Body of pancreas (tissue), 4 donors: ENCODE measurements around the gene ZBTB49. TPM values are rescaled to one million over a fixed set of nuclear protein-coding genes. Genes with fewer than 3 reads are reported as not detected.

ENCODE experiments used
- ATAC-seq: fragments of 150-250 bp; one replicate; pipeline ENCODE4 v1.9.1; 2016
- DNase-seq, 4 donors: peaks; one replicate each; pipeline ENCODE4 v3.0.0-alpha.2; 2019
- H3K27ac ChIP-seq, 4 donors: fragments of 200-600 bp; sonication (generic); 1 replicate in 3 of 4; 2 replicates in 1 of 4; pipeline versions ENCODE4 v1.5.1 to v1.6.1; 2016 to 2019; ENCODE audit warnings: mild to moderate bottlenecking in 1 of 4, mixed read lengths in 1 of 4, moderate library complexity in 1 of 4
- H3K27me3 ChIP-seq, 2 donors: fragments of 200-600 bp; sonication (generic); one replicate each; pipeline ENCODE4 v1.6.0; 2016; ENCODE audit warnings: mild to moderate bottlenecking in 1 of 2
- H3K36me3 ChIP-seq, 2 donors: fragments of 200-600 bp; sonication (generic); replicated peaks in 1 of 2; 2 replicates each; pipeline ENCODE4 v1.5.1; 2016; ENCODE audit warnings: low read depth in 2 of 2; ENCODE audit not compliant: insufficient read depth in 1 of 2
- H3K4me1 ChIP-seq: fragments of 200-600 bp; sonication (generic); one replicate; pipeline ENCODE4 v1.6.0; 2016
- H3K4me3 ChIP-seq, 2 donors: fragments of 200-600 bp; sonication (generic); 1 replicate in 1 of 2; 2 replicates in 1 of 2; pipeline ENCODE4 v1.5.1; 2016 to 2019
- H3K9me3 ChIP-seq, 3 donors: fragments of 200-600 bp; sonication (generic); 1 replicate in 2 of 3; 2 replicates in 1 of 3; pipeline ENCODE4 v1.5.1; 2016
- POLR2A ChIP-seq, 3 donors: fragments of 450-650 bp; IDR thresholded peaks; one replicate each; pipeline ENCODE4 v1.6.1; 2016; ENCODE audit warnings: antibody characterized with exemption in 3 of 3, mild to moderate bottlenecking in 2 of 3
- WGBS, 2 donors: methylation state at CpG; one replicate each; pipeline ENCODE4 v1.1.5; 2017; 5-methylcytosine and 5-hydroxymethylcytosine counted together
- intact Hi-C: fragments of 100-400 bp; cut with DNase I; formaldehyde crosslinking; loops from one replicate; pipeline ENCODE4 v1.15.1; 2023
- total RNA-seq, 2 donors: library from RNA; depleted of rRNA; stranded (reverse); fragments of >200 nt; gene quantifications; one replicate each; pipeline ENCODE4 v1.1.0, GENCODE V29; 2016
- TF ChIP-seq, protein P1 (sequence below), 7 experiments: fragments of 450-650 bp in 4 of 7; fragments of 200-600 bp in 3 of 7; sonication (generic) in 3 of 7; IDR thresholded peaks; one replicate each; pipeline ENCODE4 v1.5.1; 2016 to 2019; ENCODE audit warnings: antibody characterized with exemption in 7 of 7

ZBTB49 gene
- total RNA-seq, 2 donors from 2014 or later = 9.1 to 23.4 TPM

DNA sequence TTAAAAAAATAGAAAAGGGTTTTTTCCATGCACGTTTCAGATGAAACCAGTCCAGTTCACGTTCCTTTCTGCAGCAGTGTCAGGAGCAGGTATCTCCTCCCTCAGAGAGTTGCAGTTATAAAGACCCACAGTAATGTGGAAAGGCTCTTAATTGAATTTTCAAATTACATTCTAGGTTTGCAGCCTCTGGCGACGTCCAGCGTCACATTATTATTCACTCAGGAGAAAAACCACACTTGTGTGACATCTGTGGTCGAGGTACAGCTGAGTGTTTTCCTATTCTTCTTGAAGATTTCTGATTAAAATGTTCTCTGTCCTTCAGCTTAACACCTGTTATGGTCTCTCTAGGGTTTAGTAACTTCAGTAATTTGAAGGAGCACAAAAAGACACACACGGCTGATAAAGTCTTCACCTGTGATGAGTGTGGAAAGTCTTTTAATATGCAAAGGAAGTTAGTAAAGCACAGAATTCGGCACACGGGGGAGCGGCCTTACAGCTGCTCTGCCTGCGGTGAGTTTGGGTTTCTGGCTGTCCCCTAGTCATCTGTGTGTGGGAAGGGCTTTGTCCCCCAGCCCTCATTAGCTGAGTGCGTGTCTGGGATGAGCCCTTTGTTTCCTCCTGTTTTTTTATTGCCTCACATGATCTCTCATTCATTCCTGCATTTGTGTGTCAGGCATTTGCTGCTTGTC lies 25.6 kb downstream of the ZBTB49 start:
- 84 to 91% methylated on average over 12 of the region's 12 CpGs for WGBS, 2 donors
- Histone ChIP-seq H3K4me1 (no peaks in the 10 kb centered on the region), H3K36me3 (peaks cover 2 to 4% of the 10 kb centered on the region in 2 donors), H3K9me3 (no peaks in the 10 kb centered on the region), H3K27me3 (no peaks in the 10 kb centered on the region), H3K4me3 (no peak overlapping the region), H3K27ac (no peak overlapping the region)
- ATAC-seq (no peak), DNase-seq (no peak)
- no peak for TF ChIP-seq POLR2A (IDR thresholded peaks at IDR 0.05)
- TF ChIP-seq, protein P1, sequence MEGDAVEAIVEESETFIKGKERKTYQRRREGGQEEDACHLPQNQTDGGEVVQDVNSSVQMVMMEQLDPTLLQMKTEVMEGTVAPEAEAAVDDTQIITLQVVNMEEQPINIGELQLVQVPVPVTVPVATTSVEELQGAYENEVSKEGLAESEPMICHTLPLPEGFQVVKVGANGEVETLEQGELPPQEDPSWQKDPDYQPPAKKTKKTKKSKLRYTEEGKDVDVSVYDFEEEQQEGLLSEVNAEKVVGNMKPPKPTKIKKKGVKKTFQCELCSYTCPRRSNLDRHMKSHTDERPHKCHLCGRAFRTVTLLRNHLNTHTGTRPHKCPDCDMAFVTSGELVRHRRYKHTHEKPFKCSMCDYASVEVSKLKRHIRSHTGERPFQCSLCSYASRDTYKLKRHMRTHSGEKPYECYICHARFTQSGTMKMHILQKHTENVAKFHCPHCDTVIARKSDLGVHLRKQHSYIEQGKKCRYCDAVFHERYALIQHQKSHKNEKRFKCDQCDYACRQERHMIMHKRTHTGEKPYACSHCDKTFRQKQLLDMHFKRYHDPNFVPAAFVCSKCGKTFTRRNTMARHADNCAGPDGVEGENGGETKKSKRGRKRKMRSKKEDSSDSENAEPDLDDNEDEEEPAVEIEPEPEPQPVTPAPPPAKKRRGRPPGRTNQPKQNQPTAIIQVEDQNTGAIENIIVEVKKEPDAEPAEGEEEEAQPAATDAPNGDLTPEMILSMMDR (IDR thresholded peaks at IDR 0.05) = no peak
- intact Hi-C loops = no loop called here

DNA sequence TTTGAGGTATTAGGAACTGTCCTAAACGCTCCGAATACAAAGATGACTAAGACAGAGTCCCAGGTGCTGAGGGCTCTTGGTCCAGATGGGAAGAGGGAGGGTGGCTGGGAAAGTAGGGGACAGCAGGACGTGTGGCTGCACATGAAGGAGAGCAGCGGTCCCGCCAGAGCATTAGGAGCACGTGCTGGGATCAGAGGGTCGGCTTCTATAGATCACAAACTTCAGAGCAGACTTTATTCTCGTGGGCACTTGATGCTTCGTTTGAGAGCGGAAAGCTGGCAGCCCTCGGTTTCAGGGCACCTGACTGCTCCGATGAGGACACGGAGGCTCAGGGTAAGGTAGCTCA lies 26.1 kb downstream of the ZBTB49 start:
- Histone ChIP-seq H3K27ac (no peak overlapping the region), H3K4me3 (no peak overlapping the region), H3K27me3 (no peaks in the 10 kb centered on the region), H3K4me1 (no peaks in the 10 kb centered on the region), H3K36me3 (peaks cover 3 to 4% of the 10 kb centered on the region in 2 donors), H3K9me3 (no peaks in the 10 kb centered on the region)
- no peak for ATAC-seq
- no peak for TF ChIP-seq POLR2A (IDR thresholded peaks at IDR 0.05)
- TF ChIP-seq, protein P1 (IDR thresholded peaks at IDR 0.05) = no peak
- no peak for DNase-seq
- intact Hi-C loops = no loop called here
- 88 to 89% methylated on average over 13 of the region's 13 CpGs for WGBS, 2 donors

DNA sequence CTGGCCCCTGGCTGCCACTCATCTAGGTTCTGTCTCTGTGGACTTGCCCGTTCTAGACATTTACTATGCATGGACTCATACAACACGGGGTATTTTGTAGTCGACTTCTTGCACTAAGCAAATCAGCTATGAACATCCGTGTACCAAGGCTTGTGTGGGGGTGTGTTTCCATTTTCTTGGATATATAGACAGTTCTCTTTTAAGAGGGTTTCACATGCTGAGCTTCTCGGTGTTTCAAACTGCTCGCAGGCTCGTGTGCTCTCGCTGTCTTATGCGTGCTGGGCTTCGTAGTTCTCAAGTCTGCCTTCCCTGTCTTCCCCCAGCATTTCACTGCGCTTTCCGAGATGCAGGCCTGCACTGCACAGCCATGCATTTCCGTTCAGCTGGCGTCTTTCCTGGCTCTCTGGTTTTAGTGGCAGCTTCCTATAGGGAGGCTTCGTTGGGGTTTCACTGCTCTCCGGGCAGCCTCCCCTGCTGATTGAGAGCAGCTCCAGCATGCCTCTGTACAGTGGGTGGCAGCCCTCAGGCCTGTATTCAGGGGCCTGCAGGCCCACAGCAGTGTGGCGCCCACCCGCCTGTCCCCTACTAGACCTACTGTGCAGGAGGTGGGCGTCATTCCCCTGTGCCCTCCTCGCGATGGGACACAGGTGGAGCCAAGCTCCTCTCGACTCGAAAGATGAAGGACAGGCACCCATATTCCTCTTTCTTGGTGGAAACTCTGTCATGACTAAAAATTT lies 27.6 kb downstream of the ZBTB49 start:
- H3K4me3 ChIP-seq = no peak overlapping the region
- H3K27ac ChIP-seq = no peak overlapping the region
- peaks cover 4 to 7% of the 10 kb centered on the region in 2 donors for H3K36me3 ChIP-seq
- TF ChIP-seq POLR2A (IDR thresholded peaks at IDR 0.05) = no peak
- TF ChIP-seq, protein P1 (IDR thresholded peaks at IDR 0.05) = no peak
- ATAC-seq = no peak
- H3K27me3 ChIP-seq = no peaks in the 10 kb centered on the region
- no peaks in the 10 kb centered on the region for H3K4me1 ChIP-seq
- no peaks in the 10 kb centered on the region for H3K9me3 ChIP-seq
- DNase-seq = no peak
- WGBS, 2 donors = 88 to 94% methylated on average over 22 to 23 of the region's 23 CpGs
- intact Hi-C loops = no loop called here

DNA sequence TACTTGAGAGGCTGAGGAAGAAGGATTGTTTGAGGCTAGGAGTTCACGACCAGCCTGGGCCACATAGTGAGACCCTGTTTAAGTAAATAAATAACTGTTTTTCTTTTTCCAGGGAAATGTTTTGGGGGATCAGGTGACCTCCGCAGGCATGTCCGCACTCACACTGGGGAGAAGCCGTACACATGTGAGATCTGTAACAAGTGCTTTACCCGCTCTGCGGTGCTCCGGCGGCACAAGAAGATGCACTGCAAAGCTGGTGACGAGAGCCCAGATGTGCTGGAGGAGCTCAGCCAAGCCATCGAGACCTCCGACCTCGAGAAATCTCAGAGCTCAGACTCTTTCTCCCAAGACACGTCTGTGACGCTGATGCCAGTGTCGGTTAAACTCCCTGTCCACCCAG lies 30.5 kb downstream of the ZBTB49 start:
- H3K27me3 ChIP-seq = no peaks in the 10 kb centered on the region
- no peak overlapping the region for H3K27ac ChIP-seq
- DNase-seq (no peak), ATAC-seq (no peak)
- 96 to 98% methylated on average over 14 to 15 of the region's 15 CpGs for WGBS, 2 donors
- TF ChIP-seq, protein P1 (IDR thresholded peaks at IDR 0.05) = no peak
- no peak for TF ChIP-seq POLR2A (IDR thresholded peaks at IDR 0.05)
- no peak overlapping the region for H3K4me3 ChIP-seq
- H3K36me3 ChIP-seq = peaks cover 4 to 7% of the 10 kb centered on the region in 2 donors
- intact Hi-C loops = no loop called here
- no peaks in the 10 kb centered on the region for H3K4me1 ChIP-seq
- H3K9me3 ChIP-seq = no peaks in the 10 kb centered on the region
